Measurements from ENCODE around the gene UBAC2.

DNA sequence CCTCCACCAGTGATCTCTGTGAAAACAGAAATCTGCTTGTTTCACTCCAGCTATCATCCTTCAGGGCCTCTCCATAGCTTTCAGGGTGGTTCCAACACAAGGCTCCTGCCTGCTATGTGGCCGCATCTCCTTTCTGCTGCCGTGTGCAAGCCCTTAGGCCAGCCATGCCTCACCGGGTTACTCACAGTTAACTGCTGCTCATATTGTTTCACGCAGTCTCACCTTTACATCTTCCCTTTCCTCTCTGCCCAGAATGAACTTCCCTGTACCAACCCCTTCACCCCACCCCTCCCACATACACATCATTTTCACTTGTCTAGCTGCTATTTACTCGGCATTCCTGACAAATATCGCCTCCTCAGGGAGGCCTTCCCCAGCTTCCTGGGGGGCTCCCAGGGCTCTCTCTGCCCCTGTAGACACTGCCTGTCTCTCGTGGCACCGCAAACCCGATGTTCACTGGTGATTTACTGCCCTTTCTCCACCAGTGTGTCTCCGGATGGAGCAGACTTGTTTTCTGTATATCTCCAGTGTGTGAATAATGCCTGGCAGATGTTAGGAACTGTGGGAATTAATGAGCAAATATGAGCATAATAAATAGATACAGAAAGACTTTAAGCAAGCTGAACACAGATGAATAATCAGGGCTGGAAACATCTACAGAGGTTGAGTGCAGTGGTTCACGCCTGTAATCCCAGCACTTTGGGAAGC is 145.8 kb downstream of the UBAC2 start:
- TF ChIP-seq SP1 (IDR thresholded peaks at IDR 0.05) (no peak), HDGF (IDR thresholded peaks at IDR 0.05; ENCODE audit: borderline replicate concordance) (no peak), SUZ12 (IDR thresholded peaks at IDR 0.05) (no peak), BHLHE40 (IDR thresholded peaks at IDR 0.05; ENCODE audit: borderline replicate concordance) (no peak)
- TF ChIP-seq, protein P1, sequence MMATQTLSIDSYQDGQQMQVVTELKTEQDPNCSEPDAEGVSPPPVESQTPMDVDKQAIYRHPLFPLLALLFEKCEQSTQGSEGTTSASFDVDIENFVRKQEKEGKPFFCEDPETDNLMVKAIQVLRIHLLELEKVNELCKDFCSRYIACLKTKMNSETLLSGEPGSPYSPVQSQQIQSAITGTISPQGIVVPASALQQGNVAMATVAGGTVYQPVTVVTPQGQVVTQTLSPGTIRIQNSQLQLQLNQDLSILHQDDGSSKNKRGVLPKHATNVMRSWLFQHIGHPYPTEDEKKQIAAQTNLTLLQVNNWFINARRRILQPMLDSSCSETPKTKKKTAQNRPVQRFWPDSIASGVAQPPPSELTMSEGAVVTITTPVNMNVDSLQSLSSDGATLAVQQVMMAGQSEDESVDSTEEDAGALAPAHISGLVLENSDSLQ (IDR thresholded peaks at IDR 0.05), result no peak
